IPS-20b (cell line): ENCODE results near the gene CLIC4.
"Not testable (repeated sequence)": the region's sequence is repeated elsewhere in the genome, so short reads cannot be mapped to it uniquely, and the experiment has no call there.

ENCODE experiments used
- H3K27ac ChIP-seq: one replicate; pipeline ENCODE4 v1.5.1; 2013; ENCODE audit warnings: low read length
- H3K27me3 ChIP-seq: 2 replicates; pipeline ENCODE4 v1.6.1; 2013; ENCODE audit warnings: mild to moderate bottlenecking, low read length, inconsistent platforms; ENCODE audit not compliant: insufficient read depth
- H3K36me3 ChIP-seq: 2 replicates; pipeline ENCODE4 v1.6.1; 2013; ENCODE audit warnings: low read depth, mild to moderate bottlenecking, inconsistent platforms, low read length, moderate library complexity; ENCODE audit not compliant: insufficient read depth
- H3K4me1 ChIP-seq: 2 replicates; pipeline ENCODE4 v1.6.1; 2013; ENCODE audit warnings: mild to moderate bottlenecking, control low read depth, inconsistent platforms, low read length, moderate library complexity; ENCODE audit not compliant: insufficient read depth
- H3K4me3 ChIP-seq: 2 replicates; pipeline ENCODE4 v1.5.1; 2013; ENCODE audit warnings: mild to moderate bottlenecking, low read length, inconsistent platforms
- H3K9ac ChIP-seq: 2 replicates; pipeline ENCODE4 v1.6.1; 2013; ENCODE audit warnings: low read depth, mild to moderate bottlenecking, inconsistent platforms, low read length, moderate library complexity
- H3K9me3 ChIP-seq: 2 replicates; pipeline ENCODE4 v1.6.1; 2013; ENCODE audit warnings: mild to moderate bottlenecking, low read depth, low read length, inconsistent platforms; ENCODE audit not compliant: insufficient read depth

CLIC4 gene

DNA sequence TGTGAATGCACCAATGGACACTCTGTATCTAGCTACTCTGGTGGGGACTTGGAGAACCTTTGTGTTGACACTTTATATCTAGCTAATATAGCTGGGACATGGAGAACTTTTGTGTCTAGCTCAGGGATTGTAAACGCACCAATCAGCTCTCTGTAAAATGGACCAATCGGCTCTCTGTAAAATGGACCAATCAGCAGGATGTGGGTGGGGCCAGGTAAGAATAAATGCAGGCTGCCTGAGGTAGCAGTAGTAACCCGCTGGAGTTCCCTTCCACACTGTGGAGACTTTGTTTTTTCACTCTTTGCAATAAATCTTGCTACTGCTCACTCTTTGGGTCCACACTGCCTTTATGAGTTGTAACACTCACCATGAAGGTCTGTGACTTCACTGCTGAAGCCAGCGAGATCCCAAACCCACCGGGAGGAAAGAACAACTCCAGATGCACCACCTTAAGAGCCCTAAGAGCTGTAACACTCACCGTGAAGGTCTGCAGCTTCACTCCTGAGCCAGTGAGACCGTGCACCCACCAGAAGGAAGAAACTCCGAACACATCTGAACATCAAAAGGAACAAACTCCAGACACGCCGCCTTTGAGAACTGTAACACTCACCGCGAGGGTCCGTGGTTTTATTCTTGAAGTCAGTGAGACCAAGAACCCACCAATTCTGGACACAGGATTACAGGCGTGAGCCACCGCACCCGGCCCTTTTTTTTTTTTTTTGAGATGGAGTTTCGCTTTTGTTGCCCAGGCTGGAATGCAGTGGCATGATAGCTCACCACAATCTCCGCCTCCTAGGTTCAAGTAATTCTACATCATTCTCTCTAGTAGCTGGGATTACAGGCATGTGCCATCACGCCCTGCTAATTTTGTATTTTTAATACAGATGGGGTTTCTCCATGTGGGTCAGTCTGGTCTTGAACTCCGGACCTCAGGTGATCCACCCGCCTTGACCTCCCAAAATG is 22.9 kb upstream of the CLIC4 start:
- peaks cover 20% of the 10 kb centered on the region; the same call in 1 of the 2 replicates for H3K4me1 ChIP-seq
- not testable (repeated sequence) for H3K9me3 ChIP-seq, H3K9ac ChIP-seq, H3K27me3 ChIP-seq, H3K36me3 ChIP-seq, H3K4me3 ChIP-seq, H3K27ac ChIP-seq

DNA sequence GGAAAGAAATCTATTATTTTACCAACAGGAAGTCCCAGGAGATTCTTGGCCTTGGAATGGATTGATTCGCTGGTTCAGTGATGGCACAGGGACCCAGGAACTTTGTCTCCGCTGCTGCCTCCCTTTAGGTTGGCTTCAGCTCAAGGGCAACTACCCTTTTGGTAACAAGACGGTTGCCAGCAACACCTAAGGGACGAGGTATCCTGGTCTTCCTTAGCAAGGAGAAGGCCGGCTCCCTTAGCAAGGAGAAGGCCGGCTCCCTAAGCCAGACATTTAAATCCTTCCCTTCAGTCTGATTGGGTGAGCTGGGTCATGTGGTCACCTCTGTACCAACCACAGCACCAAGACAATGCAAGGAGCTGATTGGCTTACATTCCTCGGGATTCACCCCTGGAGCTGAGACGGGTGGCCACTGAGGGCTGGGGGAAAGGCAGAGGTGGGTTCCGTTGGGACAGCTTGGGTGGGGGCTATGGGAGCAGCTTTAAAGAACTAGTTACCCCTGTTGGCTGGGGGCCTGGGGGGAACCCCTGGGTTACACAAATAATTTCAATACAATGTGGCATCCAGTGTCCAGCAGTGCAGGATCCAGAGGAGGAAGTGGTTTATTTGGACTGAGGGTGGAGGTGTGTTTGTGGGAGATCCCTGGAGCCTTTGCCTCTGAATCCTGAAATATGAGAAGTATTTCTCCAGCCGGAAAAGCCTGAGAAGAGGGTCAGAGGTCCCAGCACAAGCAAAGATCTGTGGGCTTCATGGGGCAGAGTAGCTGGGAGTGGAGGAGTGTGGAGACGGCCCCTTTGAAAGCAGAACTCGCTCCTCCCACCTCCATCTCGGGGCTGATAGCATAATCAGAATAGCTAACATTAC is 20.7 kb upstream of the CLIC4 start:
- Histone ChIP-seq H3K27me3 (no peaks in the 10 kb centered on the region), H3K4me3 (peak overlapping the region; percentile 3; the same call in 1 of the 2 replicates), H3K9ac (peak overlapping the region; percentile 68; the same call in 1 of the 2 replicates), H3K36me3 (no peaks in the 10 kb centered on the region), H3K9me3 (no peaks in the 10 kb centered on the region), H3K27ac (peak overlapping the region; percentile 62), H3K4me1 (peaks cover 20% of the 10 kb centered on the region; the same call in 1 of the 2 replicates)

DNA sequence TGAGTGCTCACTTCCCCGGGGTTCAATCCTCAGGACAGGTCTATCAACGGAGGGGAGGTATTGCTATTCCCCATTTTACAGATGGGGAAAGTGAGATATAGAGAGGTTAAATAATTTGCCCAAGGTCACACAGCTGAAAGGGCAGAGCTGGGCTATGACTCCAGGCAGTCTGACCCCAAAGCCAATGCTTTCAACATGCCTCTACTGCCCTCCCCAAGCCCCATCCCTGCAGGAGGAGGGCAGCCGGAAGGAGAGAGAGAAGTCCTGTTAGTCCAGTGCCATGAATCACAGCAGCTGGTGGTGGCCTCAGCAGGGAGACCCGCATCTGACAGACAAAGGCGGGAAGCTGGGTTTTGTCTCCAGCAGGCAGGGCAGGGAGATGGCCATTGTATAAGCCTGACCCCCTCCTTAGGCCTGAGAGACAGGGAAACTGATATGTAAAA is 20.0 kb upstream of the CLIC4 start:
- no peaks in the 10 kb centered on the region for H3K9me3 ChIP-seq
- H3K4me1 ChIP-seq = peaks cover 20% of the 10 kb centered on the region; the same call in 1 of the 2 replicates
- no peaks in the 10 kb centered on the region for H3K36me3 ChIP-seq
- H3K4me3 ChIP-seq = peak overlapping the region; percentile 3; the same call in 1 of the 2 replicates
- peak overlapping the region; percentile 62 for H3K27ac ChIP-seq
- H3K9ac ChIP-seq = peak overlapping the region; percentile 68; the same call in 1 of the 2 replicates
- no peaks in the 10 kb centered on the region for H3K27me3 ChIP-seq

DNA sequence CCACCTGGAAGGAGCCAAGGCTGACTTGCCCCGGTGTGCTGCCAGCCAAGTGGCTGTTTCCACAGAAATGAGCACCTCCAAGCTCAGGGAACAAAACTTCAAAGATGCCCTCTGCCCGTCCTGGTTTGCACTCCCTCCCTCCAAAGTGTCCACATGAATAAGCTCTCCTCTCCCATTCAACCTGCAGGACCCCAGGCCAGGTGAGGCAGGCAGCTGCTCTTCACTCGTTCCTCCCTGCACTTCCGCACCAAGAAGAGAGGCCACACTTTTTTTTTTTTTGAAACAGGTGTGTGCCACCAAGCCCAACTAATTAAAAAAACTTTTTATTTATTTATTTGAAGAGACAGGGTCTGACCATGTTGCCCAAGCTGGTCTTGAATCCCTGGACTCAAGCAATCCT is 18.5 kb upstream of the CLIC4 start:
- Histone ChIP-seq H3K27me3 (no peaks in the 10 kb centered on the region), H3K9me3 (no peaks in the 10 kb centered on the region), H3K4me1 (peaks cover 20% of the 10 kb centered on the region; the same call in 1 of the 2 replicates), H3K9ac (no peak overlapping the region), H3K4me3 (no peak overlapping the region), H3K27ac (no peak overlapping the region), H3K36me3 (no peaks in the 10 kb centered on the region)

DNA sequence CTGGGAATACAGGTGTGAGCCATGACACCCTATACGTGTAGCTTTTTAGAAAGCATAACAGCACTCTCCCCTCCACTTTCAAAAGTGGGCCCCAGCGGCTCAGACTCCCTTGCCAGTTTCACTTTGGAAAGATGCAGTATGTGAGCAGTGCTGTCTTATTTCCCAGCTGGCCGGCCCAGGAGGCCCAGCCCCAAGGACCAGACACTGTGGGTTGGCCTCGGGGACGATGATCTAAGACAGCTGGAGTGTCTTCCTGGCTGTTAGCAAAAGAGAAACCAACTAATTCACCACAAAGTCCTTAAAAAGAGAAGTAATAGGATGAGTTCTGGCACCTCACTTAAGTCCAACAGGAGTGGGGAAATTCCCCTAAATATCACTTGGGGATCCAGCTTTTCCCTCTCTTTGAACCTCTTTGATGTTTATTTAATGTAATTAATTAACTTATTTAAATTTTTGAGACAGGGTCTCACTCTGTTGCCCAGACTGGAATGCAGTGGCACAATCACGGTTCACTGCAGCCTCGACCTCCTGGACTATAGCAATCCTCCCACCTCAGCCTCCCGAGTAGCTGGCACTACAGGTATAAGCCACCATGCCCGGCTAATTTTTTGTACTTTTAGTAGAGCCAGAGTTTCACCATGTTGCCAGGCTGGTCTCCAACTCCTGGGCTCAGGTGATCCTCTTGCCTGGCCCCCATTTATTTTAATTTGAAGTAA is 17.6 kb upstream of the CLIC4 start:
- no peaks in the 10 kb centered on the region for H3K36me3 ChIP-seq
- H3K27me3 ChIP-seq = no peaks in the 10 kb centered on the region
- no peak overlapping the region for H3K4me3 ChIP-seq
- H3K27ac ChIP-seq = no peak overlapping the region
- no peaks in the 10 kb centered on the region for H3K9me3 ChIP-seq
- H3K4me1 ChIP-seq = peaks cover 20% of the 10 kb centered on the region; the same call in 1 of the 2 replicates
- H3K9ac ChIP-seq = no peak overlapping the region

DNA sequence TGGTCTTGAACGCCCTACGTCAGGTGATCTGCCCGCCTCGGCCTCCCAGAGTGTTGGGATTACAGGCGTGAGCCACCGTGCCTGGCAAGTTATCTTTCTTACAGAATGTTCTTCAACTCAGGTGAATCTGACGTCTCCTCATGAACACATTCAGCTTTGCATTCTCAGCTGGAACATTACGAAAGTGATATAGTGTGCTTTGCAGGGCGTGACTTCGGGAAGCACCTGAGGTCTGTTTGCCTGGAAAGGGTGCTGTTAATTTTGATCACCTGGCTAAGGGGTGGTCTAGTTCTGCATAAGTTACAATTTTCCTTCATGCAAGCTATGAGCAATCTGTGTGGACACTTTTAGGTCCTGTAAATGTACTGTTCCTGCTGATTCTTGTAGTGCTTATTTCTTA is 16.3 kb upstream of the CLIC4 start:
- Histone ChIP-seq H3K36me3 (no peaks in the 10 kb centered on the region), H3K9ac (no peak overlapping the region), H3K4me3 (no peak overlapping the region)

DNA sequence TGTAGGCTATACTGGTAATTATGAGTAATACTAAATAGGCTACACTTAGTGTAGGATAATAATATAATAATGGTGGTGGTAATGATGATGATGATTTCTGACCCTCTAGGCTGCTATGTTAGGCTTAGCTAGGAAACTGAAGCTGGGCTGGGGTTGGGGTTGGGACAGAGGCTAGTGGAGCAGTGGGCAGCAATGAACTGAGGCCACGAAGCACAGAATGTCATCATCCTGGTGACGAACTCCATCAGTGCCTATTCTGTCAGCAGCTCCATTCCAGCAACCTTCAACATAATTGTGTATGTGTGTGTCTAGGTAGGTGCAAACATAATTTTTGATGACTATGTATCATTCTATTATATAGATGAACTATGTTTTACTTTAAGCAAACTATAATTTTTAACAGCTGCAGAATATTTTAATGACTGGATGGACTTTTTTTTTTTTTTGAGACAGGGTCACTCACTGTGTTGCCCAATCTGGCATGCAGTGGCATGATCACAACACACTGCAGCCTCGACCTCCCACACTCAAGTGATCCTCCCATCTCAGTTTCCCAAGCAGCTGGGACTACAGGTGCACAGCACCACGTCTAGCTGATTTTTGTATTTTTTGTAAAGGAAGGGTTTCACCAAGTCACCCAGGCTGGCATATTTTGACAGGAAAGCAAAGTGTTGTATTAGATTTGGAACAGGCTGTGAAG is 12.9 kb upstream of the CLIC4 start:
- no peaks in the 10 kb centered on the region for H3K27me3 ChIP-seq
- H3K4me1 ChIP-seq = peaks cover 14% of the 10 kb centered on the region
- H3K27ac ChIP-seq = no peak overlapping the region
- no peak overlapping the region for H3K4me3 ChIP-seq
- H3K36me3 ChIP-seq = no peaks in the 10 kb centered on the region
- H3K9me3 ChIP-seq = no peaks in the 10 kb centered on the region
- H3K9ac ChIP-seq = no peak overlapping the region

More for the DNA sequence above, 16.3 kb upstream of the CLIC4 start:
- Histone ChIP-seq H3K27ac (no peak overlapping the region), H3K4me1 (peaks cover 20% of the 10 kb centered on the region; the same call in 1 of the 2 replicates), H3K9me3 (no peaks in the 10 kb centered on the region), H3K27me3 (no peaks in the 10 kb centered on the region)

DNA sequence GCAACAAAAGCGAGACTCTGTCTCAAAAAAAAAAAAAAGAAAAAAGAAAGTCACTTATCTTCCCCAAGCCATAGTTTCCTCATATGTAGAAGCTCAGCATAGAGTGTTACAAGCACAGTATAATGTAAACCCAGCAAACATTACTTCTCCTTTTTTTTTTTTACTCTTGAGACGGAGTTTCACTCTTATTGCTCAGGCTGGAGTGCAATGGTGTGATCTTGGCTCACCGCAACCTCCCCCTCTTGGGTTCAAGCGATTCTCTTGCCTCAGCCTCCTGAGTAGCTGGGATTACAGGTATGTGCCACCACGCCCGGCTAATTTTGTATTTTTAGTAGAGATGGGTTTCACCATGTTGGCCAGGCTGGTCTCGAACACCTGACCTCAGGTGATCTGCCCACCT is 11.9 kb upstream of the CLIC4 start:
- H3K27ac ChIP-seq, H3K9me3 ChIP-seq, H3K4me3 ChIP-seq, H3K27me3 ChIP-seq, H3K36me3 ChIP-seq, H3K9ac ChIP-seq: not testable (repeated sequence)
- H3K4me1 ChIP-seq = peaks cover 16% of the 10 kb centered on the region

DNA sequence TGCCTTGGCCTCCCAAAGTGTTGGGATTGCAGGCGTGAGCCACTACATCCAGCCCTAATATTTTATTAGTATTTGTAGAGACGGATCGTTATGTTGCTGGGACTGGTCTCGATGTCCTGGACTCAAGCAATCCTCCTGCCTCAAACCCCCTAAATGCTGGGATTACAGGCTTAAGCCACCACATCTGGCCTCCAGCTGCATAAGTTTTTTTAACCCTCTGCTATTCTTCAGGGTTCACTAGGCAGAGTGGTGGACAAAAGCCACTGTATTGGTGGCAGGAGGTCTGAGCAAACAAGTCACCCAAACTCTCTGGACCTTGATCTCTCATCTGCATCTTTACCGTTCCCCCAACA is 10.1 kb upstream of the CLIC4 start:
- Histone ChIP-seq H3K9me3 (no peaks in the 10 kb centered on the region), H3K27me3 (no peaks in the 10 kb centered on the region), H3K4me3 (no peak overlapping the region), H3K4me1 (peaks cover 22% of the 10 kb centered on the region), H3K27ac (no peak overlapping the region), H3K36me3 (no peaks in the 10 kb centered on the region), H3K9ac (no peak overlapping the region; the same call in 1 of the 2 replicates)

DNA sequence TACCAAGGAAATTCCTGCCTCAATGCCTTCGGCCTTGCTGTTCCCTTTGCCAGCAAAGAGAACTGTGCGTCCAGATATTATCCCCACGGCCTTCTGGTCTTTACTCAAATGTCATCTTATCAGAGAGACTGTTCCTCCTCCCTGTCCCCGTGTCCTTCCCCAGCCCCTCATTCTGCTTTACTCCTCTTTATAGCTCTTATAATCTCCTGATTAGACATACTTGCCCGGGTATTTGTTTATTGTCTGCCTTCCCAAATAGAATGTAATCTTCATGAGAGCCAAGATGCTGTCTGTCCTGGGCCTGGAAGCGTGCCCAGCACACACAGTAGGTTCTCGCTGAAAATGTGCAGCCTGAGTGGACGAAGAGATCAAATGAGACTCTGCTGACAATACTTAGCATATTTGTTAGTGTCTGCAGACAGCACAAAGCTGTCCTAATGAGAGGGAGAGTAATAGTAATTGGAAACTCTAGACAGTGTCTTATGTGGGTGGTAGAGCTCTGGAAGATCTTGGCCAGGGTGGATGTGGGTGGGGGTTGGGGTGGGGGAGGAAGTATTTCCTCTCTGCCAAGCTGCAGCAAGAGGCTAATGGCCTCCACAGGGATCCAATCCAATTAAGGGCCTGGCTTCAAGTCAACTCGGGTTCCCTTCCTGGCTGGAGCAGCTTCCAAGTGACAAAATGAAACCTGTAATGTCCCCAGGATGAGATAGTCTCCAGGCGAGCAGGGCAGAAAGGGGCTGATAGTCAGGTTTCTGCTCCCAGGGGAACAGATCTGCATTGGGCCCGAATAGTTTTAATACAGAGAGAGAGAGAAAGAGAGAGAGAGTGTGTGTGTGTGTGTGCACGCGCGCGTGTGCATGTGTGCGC is 9.5 kb upstream of the CLIC4 start:
- Histone ChIP-seq H3K9ac (no peak overlapping the region; the same call in 1 of the 2 replicates), H3K36me3 (no peaks in the 10 kb centered on the region), H3K4me3 (no peak overlapping the region), H3K27ac (no peak overlapping the region), H3K4me1 (peaks cover 22% of the 10 kb centered on the region), H3K27me3 (no peaks in the 10 kb centered on the region), H3K9me3 (no peaks in the 10 kb centered on the region)
